GM21390 (cell line): Measurements from ENCODE around the gene NEURL3.
"Not testable (repeated sequence)": the region's sequence is repeated elsewhere in the genome, so short reads cannot be mapped to it uniquely, and the experiment has no call there.

Experiments
- ATAC-seq: cut with Tn5 transposase; IDR thresholded peaks from one replicate; pipeline ENCODE4 v1.9.1; 2021; ENCODE audit not compliant: unreplicated experiment

NEURL3 gene

GRCh38 chr2:96508521-96509113 is 3.5 kb upstream of the NEURL3 start:
- ATAC-seq, result no peak

GRCh38 chr2:96507957-96508520 is 2.9 kb upstream of the NEURL3 start:
- ATAC-seq, result no peak

- no peak for ATAC-seq
Observed at GRCh38 chr2:96506907-96507240, 1.7 kb upstream of the NEURL3 start.

- no peak for ATAC-seq
Observed at GRCh38 chr2:96506016-96506906, 1.1 kb upstream of the NEURL3 start.

- ATAC-seq, result no peak
Observed at GRCh38 chr2:96503637-96504243, 1.4 kb downstream of the NEURL3 start.

- ATAC-seq, result no peak
Observed at GRCh38 chr2:96502891-96503636, 2.1 kb downstream of the NEURL3 start.

- ATAC-seq, result peak; percentile 10
Observed at GRCh38 chr2:96501886-96502810, 3.0 kb downstream of the NEURL3 start.

GRCh38 chr2:96501471-96501874 is 3.7 kb downstream of the NEURL3 start:
- ATAC-seq, result peak; percentile 42

- ATAC-seq, result no peak
Observed at GRCh38 chr2:96500385-96501066, 4.6 kb downstream of the NEURL3 start.

- ATAC-seq, result no peak
Observed at GRCh38 chr2:96499061-96499960, 5.8 kb downstream of the NEURL3 start.

- ATAC-seq, result not testable (repeated sequence)
Observed at GRCh38 chr2:96498611-96499010, 6.5 kb downstream of the NEURL3 start.

- ATAC-seq, result no peak
Observed at GRCh38 chr2:96498021-96498431, 7.1 kb downstream of the NEURL3 start.

GRCh38 chr2:96495982-96496629 is 9.1 kb downstream of the NEURL3 start:
- ATAC-seq, result no peak

GRCh38 chr2:96494188-96494587 is 11.0 kb downstream of the NEURL3 start:
- ATAC-seq, result no peak

- no peak for ATAC-seq
Observed at GRCh38 chr2:96493072-96493471, 12.1 kb downstream of the NEURL3 start.

GRCh38 chr2:96491860-96492497 is 13.2 kb downstream of the NEURL3 start:
- no peak for ATAC-seq

GRCh38 chr2:96489663-96490062 is 15.5 kb downstream of the NEURL3 start:
- ATAC-seq, result no peak
